H9 (cell line): ENCODE measurements around the gene IL12B. TPM values are rescaled to one million over a fixed set of nuclear protein-coding genes. Genes with fewer than 3 reads are reported as not detected.

Experiments
- DNase-seq: peaks from one replicate; pipeline ENCODE4 v3.0.0-alpha.2; 2017
- H2AFZ ChIP-seq: one replicate; pipeline ENCODE4 v1.6.1; 2013; ENCODE audit warnings: mild to moderate bottlenecking, low read length, control low read depth, moderate library complexity
- H2AK5ac ChIP-seq: 2 replicates; pipeline ENCODE4 v1.6.1; 2013; ENCODE audit warnings: low read length, control low read depth, mixed read lengths; ENCODE audit not compliant: insufficient read length
- H2BK120ac ChIP-seq: one replicate; pipeline ENCODE4 v1.6.1; 2013; ENCODE audit warnings: low read depth, mild to moderate bottlenecking, low read length, control low read depth, inconsistent platforms; ENCODE audit not compliant: poor library complexity, severe bottlenecking
- H2BK12ac ChIP-seq: 2 replicates; pipeline ENCODE4 v1.6.1; 2013; ENCODE audit warnings: low read length, control low read depth, mixed read lengths, low read depth; ENCODE audit not compliant: insufficient read length
- H2BK15ac ChIP-seq: 2 replicates; pipeline ENCODE4 v1.6.1; 2013; ENCODE audit warnings: low read depth, low read length, control low read depth
- H2BK20ac ChIP-seq: one replicate; pipeline ENCODE4 v1.6.1; 2013; ENCODE audit warnings: low read depth, mild to moderate bottlenecking, low read length, control low read depth, inconsistent platforms; ENCODE audit not compliant: poor library complexity, severe bottlenecking
- H2BK5ac ChIP-seq: 2 replicates; pipeline ENCODE4 v1.6.1; 2013; ENCODE audit warnings: low read length, control low read depth, mixed read lengths; ENCODE audit not compliant: insufficient read length
- H3K14ac ChIP-seq: 2 replicates; pipeline ENCODE4 v1.6.1; 2013; ENCODE audit warnings: low read length, control low read depth; ENCODE audit not compliant: insufficient read depth
- H3K18ac ChIP-seq: 2 replicates; pipeline ENCODE4 v1.6.1; 2013; ENCODE audit warnings: low read depth, mild to moderate bottlenecking, mixed read lengths, low read length, control low read depth; ENCODE audit not compliant: insufficient read length
- H3K23ac ChIP-seq: 2 replicates; pipeline ENCODE4 v1.6.1; 2013; ENCODE audit warnings: low read length, control low read depth, mixed read lengths, low read depth; ENCODE audit not compliant: insufficient read length
- H3K23me2 ChIP-seq: 2 replicates; pipeline ENCODE4 v1.6.1; 2013; ENCODE audit warnings: low read depth, mild to moderate bottlenecking, mixed read lengths, low read length, control low read depth; ENCODE audit not compliant: insufficient read length, poor library complexity, severe bottlenecking
- H3K27ac ChIP-seq: 2 replicates; pipeline ENCODE4 v1.5.1; 2013; ENCODE audit warnings: low read length, control low read depth, mixed read lengths, low read depth; ENCODE audit not compliant: insufficient read length
- H3K27me3 ChIP-seq: 2 replicates; pipeline ENCODE4 v1.6.1; 2013; ENCODE audit warnings: low read length, control low read depth, inconsistent platforms; ENCODE audit not compliant: insufficient read depth
- H3K4ac ChIP-seq: 2 replicates; pipeline ENCODE4 v1.6.1; 2013; ENCODE audit warnings: low read depth, mild to moderate bottlenecking, control low read depth, inconsistent platforms, low read length, moderate library complexity
- H3K4me1 ChIP-seq: 2 replicates; pipeline ENCODE4 v1.6.1; 2013; ENCODE audit warnings: low read length, control low read depth, inconsistent platforms; ENCODE audit not compliant: insufficient read depth
- H3K4me2 ChIP-seq: 2 replicates; pipeline ENCODE4 v1.6.1; 2013; ENCODE audit warnings: low read length, control low read depth, mixed read lengths; ENCODE audit not compliant: insufficient read length, insufficient read depth
- H3K56ac ChIP-seq: 2 replicates; pipeline ENCODE4 v1.6.1; 2013; ENCODE audit warnings: low read depth, mild to moderate bottlenecking, mixed read lengths, low read length, control low read depth; ENCODE audit not compliant: insufficient read length
- H3K79me1 ChIP-seq: 2 replicates; pipeline ENCODE4 v1.6.1; 2013; ENCODE audit warnings: low read depth, mild to moderate bottlenecking, moderate library complexity, low read length, control low read depth, inconsistent platforms; ENCODE audit not compliant: insufficient read depth, poor library complexity, severe bottlenecking
- H3K79me2 ChIP-seq: 2 replicates; pipeline ENCODE4 v1.6.1; 2013; ENCODE audit warnings: low read length, control low read depth, inconsistent platforms; ENCODE audit not compliant: insufficient read depth
- H3K9ac ChIP-seq: 2 replicates; pipeline ENCODE4 v1.6.1; 2013; ENCODE audit warnings: low read length, control low read depth, mixed read lengths; ENCODE audit not compliant: insufficient read length; ENCODE audit errors: extremely low read depth
- H3K9me3 ChIP-seq: one replicate; pipeline ENCODE4 v1.6.1; 2013; ENCODE audit warnings: low read depth, low read length, inconsistent platforms; ENCODE audit not compliant: control insufficient read depth
- H3T11ph ChIP-seq: one replicate; pipeline ENCODE4 v1.6.1; 2013; ENCODE audit warnings: mild to moderate bottlenecking, low read length, control low read depth, inconsistent platforms
- H4K20me1 ChIP-seq: one replicate; pipeline ENCODE4 v1.6.1; 2013; ENCODE audit not compliant: control insufficient read depth, insufficient read length, insufficient read depth
- H4K5ac ChIP-seq: 2 replicates; pipeline ENCODE4 v1.6.1; 2013; ENCODE audit warnings: low read depth, mild to moderate bottlenecking, mixed read lengths, low read length, control low read depth; ENCODE audit not compliant: insufficient read length
- H4K8ac ChIP-seq: replicated peaks from 2 replicates; pipeline ENCODE4 v1.6.1; 2013; ENCODE audit warnings: low read length, control low read depth, mixed read lengths, low read depth; ENCODE audit not compliant: insufficient read length
- H4K91ac ChIP-seq: 2 replicates; pipeline ENCODE4 v1.6.1; 2013; ENCODE audit warnings: low read depth, mild to moderate bottlenecking, moderate library complexity, mixed read lengths, low read length, control low read depth; ENCODE audit not compliant: insufficient read length
- H3K27ac Mint-ChIP-seq, 3 experiments: 2 replicates in 2 of 3; 3 replicates in 1 of 3; pipeline ENCODE4 v1.8.0; 2020 to 2021; ENCODE audit warnings: mixed read lengths in 3 of 3, mild to moderate bottlenecking in 1 of 3, moderate library complexity in 1 of 3
- H3K27me3 Mint-ChIP-seq: 2 replicates; pipeline ENCODE4 v1.8.0; 2021; ENCODE audit warnings: low read depth, mild to moderate bottlenecking, moderate library complexity, mixed read lengths
- H3K36me3 Mint-ChIP-seq, 3 experiments: 2 replicates in 2 of 3; 3 replicates in 1 of 3; pipeline ENCODE4 v1.8.0; 2020 to 2021; ENCODE audit warnings: low read depth in 3 of 3, mixed read lengths in 3 of 3; ENCODE audit not compliant: insufficient read depth in 1 of 3
- H3K4me1 Mint-ChIP-seq, 2 experiments: 2 replicates each; pipeline ENCODE4 v1.8.0; 2020; ENCODE audit warnings: mixed read lengths in 2 of 2
- H3K4me3 Mint-ChIP-seq, 2 experiments: 2 replicates in 1 of 2; 3 replicates in 1 of 2; pipeline ENCODE4 v1.8.0; 2020 to 2021; ENCODE audit warnings: mild to moderate bottlenecking in 2 of 2, mixed read lengths in 2 of 2, moderate library complexity in 1 of 2
- H3K9me3 Mint-ChIP-seq, 2 experiments: 2 replicates in 1 of 2; 3 replicates in 1 of 2; pipeline ENCODE4 v1.8.0; 2020; ENCODE audit warnings: mild to moderate bottlenecking in 2 of 2, mixed read lengths in 2 of 2, moderate library complexity in 1 of 2
- WGBS: extraction: QIAGEN DNeasy Blood & Tissue Kit; methylation state at CpG from one replicate; pipeline ENCODE4 v1.1.7; 2013; ENCODE audit warnings: missing lambda C conversion rate, low lambda C conversion rate, mixed read lengths; ENCODE audit not compliant: insufficient read length; ENCODE audit errors: extremely low coverage; 5-methylcytosine and 5-hydroxymethylcytosine counted together
- total RNA-seq: library from RNA; stranded (reverse); gene quantifications from 2 replicates; pipeline ENCODE4 v1.2.1, GENCODE V29; 2021
- TF ChIP-seq, protein P1 (sequence below): fragments of 200-600 bp; sonication (generic); conservative IDR thresholded peaks from 3 replicates; pipeline ENCODE4 v1.8.0; 2021; ENCODE audit warnings: antibody characterized with exemption, mild to moderate bottlenecking

Gene IL12B
- total RNA-seq, 1 experiment from 2014 or later: not detected

DNA sequence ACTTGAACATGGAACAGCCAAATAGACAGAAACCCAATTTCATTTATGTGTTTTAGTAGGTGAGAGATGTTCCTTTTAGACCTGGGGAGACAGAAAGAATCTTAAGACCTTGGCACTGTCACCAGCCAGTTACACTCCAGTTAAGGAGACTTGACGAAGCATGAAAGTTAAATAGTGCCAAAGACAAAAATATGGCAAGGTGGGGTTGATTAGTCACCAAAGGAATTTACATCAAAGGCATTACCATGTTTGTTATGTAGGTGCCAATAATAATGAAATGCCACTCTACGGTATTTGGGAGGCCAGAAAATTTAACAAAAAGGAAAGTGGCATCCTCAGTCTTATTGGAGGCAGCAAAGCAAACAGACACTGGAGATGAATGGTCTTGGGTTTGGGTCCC is 9.2 kb upstream of the IL12B start:
- no peak overlapping the region for H2AK5ac ChIP-seq
- H3K27ac ChIP-seq: no peak overlapping the region
- no peak overlapping the region for H2BK12ac ChIP-seq
- H3K18ac ChIP-seq: no peak overlapping the region
- Mint-ChIP-seq H3K4me3 (no peak overlapping the region), H3K27me3 (peaks cover 12% of the 10 kb centered on the region), H3K36me3 (peaks cover 0 to 7% (median under 1%) of the 10 kb centered on the region in 3 experiments; a peak in 1 of 7 replicates), H3K27ac (no peak overlapping the region), H3K4me1 (no peaks in the 10 kb centered on the region; a peak in 1 of 4 replicates), H3K9me3 (peaks cover 3 to 9% of the 10 kb centered on the region in 2 experiments; a peak in 4 of 5 replicates)
- H4K91ac ChIP-seq: no peak overlapping the region
- H2AFZ ChIP-seq: no peak overlapping the region
- no peaks in the 10 kb centered on the region for H3K9me3 ChIP-seq
- H3K79me2 ChIP-seq: no peaks in the 10 kb centered on the region
- no peak overlapping the region for H3K14ac ChIP-seq
- no peak overlapping the region for H3T11ph ChIP-seq
- TF ChIP-seq, protein P1, sequence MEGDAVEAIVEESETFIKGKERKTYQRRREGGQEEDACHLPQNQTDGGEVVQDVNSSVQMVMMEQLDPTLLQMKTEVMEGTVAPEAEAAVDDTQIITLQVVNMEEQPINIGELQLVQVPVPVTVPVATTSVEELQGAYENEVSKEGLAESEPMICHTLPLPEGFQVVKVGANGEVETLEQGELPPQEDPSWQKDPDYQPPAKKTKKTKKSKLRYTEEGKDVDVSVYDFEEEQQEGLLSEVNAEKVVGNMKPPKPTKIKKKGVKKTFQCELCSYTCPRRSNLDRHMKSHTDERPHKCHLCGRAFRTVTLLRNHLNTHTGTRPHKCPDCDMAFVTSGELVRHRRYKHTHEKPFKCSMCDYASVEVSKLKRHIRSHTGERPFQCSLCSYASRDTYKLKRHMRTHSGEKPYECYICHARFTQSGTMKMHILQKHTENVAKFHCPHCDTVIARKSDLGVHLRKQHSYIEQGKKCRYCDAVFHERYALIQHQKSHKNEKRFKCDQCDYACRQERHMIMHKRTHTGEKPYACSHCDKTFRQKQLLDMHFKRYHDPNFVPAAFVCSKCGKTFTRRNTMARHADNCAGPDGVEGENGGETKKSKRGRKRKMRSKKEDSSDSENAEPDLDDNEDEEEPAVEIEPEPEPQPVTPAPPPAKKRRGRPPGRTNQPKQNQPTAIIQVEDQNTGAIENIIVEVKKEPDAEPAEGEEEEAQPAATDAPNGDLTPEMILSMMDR: no peak
- no peak overlapping the region for H2BK120ac ChIP-seq
- H3K23me2 ChIP-seq: no peaks in the 10 kb centered on the region
- H4K8ac ChIP-seq: no peak overlapping the region
- no peaks in the 10 kb centered on the region for H4K20me1 ChIP-seq
- H2BK15ac ChIP-seq: no peak overlapping the region
- H3K23ac ChIP-seq: no peak overlapping the region
- H4K5ac ChIP-seq: no peak overlapping the region
- no peaks in the 10 kb centered on the region for H3K79me1 ChIP-seq
- WGBS: no CpG with 5 or more reads among the region's 2 CpGs
- H3K4ac ChIP-seq: no peak overlapping the region
- no peak overlapping the region for H3K4me2 ChIP-seq
- no peak overlapping the region for H3K56ac ChIP-seq
- no peaks in the 10 kb centered on the region for H3K4me1 ChIP-seq
- no peak overlapping the region for H3K9ac ChIP-seq
- no peaks in the 10 kb centered on the region for H3K27me3 ChIP-seq
- no peak overlapping the region for H2BK5ac ChIP-seq
- no peak for DNase-seq
- no peak overlapping the region for H2BK20ac ChIP-seq
